CD4-positive, alpha-beta T cell treated with Interleukin-10 for 1 hour (primary cell): ENCODE data around the gene MBD5.

ENCODE experiments used
- DNase-seq: peaks from one replicate; pipeline ENCODE4 v3.0.0-alpha.2; 2020

MBD5 gene

GRCh38 chr2:148023861-148024260 is 3.0 kb downstream of the MBD5 start:
- DNase-seq: peak; percentile 39

DNA sequence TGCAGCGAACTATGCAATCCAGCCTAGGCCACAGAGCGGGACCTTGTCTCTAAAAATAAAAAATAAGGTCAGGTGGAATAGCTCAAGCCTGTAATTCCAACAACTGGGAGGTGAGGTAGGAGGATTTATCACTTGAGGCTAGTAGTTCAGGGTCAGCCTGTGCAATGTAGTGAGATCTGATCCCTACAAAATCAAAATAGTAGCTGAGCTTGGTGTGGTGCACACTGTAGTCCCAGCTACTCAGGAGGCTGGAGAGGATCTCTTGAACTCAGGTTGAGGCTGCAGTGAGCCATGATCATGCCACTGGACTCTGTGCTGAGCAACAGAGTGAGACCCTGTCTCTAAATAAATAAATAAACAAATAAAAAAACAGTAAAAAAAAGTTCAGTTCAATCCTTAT is 5.7 kb downstream of the MBD5 start:
- no peak for DNase-seq

DNA sequence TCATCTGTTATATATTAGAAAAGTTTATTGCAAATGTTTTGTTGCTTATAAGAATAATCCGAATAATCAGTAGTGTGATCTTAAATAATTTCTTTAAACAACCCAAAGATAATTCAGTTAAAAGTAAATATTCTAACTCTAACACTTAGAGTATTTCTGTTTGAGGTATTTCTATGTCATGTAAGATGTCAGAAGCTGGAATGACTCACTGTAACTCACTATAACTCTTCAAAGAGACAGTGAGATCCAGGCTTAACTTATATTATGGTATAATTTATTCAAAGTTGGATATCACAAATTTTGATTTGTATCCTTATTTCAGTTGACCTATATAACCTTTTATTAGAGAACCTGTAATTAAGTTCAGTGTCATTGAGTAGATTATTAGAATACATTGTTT is 6.9 kb downstream of the MBD5 start:
- DNase-seq: no peak

GRCh38 chr2:148028781-148029180 is 7.9 kb downstream of the MBD5 start:
- DNase-seq: no peak

DNA sequence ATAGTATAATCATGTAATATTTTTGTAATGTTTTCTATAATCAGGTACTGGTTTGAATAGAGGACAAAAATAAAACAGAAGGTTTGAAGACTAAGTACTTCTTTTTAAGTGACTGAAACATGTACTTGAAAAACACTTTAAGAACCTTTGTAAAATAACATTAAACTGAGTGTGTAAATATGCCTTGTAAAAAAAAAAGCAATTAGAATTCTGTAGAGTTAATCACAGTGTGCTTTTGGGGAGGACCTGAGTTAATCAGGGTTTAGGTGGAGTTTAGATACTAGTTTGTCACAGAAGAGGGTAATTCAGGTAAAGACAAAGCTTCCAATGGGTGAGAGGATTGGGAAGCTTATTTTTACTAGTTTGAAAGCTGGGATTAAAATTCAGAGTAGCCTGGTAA is 10.3 kb downstream of the MBD5 start:
- DNase-seq: no peak

GRCh38 chr2:148032215-148032614 is 11.3 kb downstream of the MBD5 start:
- DNase-seq: no peak

- no peak for DNase-seq
These were observed 18.9 kb downstream of the MBD5 start for GRCh38 chr2:148039783-148040182.

DNA sequence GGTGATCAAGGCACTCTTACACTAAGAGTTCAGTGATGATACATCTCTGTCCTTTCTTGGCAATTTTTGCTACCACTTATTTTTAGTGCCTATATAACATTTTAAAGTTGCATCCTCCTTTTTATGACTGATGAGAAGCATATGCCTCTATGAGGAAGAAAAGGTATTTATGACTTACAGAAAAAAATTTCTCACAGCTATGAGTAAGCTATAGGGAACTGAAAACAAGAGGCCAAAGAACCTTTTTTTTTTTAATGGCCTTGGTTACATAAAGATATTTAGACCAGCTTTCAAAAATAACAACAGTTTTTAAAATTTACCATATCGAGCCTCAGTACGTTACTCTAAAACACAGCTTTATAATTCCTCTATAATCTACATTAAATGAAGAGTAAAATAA is 21.3 kb downstream of the MBD5 start:
- no peak for DNase-seq

GRCh38 chr2:148044322-148044721 is 23.4 kb downstream of the MBD5 start:
- no peak for DNase-seq

GRCh38 chr2:148046802-148047201 is 25.9 kb downstream of the MBD5 start:
- no peak for DNase-seq

GRCh38 chr2:148048475-148049221 is 27.8 kb downstream of the MBD5 start:
- no peak for DNase-seq

DNA sequence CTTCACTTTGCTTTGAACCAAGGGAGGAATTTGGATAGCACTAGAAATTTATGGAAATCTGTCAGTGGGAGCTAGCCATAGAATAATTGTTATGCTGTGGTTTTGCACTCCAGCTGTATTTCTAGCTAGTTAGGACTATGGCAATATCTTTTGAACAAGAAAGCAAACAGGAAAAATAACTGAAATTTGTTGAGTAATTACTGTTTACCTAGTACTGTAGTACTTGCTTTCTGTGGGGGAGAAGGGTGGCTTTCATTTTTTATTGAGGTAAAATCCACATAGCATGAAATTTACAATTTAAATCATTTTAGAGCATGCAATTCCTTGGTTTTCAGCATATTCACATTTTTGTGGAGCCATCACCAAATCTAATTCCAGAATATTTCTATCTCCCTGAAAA is 28.4 kb downstream of the MBD5 start:
- DNase-seq: no peak

DNA sequence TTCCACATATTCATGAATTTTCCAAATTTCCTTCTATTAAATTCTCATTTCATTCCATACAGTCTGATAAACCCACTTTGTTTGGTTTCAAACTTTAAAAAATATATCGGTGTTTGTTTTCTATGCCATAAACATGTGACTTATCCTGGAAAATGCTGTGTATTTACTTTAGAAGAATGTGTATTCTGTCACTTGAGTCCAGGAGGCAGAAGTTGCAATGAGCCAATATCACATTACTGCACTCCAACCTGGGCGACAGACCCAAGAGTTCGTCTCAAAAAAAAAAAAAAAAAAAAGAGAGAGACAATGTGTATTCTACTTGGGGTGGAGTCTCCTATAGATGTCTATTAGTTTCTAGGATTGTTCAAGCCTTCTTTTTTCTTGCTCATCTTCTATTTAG is 31.8 kb downstream of the MBD5 start:
- no peak for DNase-seq

GRCh38 chr2:148058641-148059040 is 37.8 kb downstream of the MBD5 start:
- DNase-seq: no peak

- no peak for DNase-seq
These were observed 42.7 kb downstream of the MBD5 start for GRCh38 chr2:148063633-148064032.

- DNase-seq: no peak
These were observed 45.0 kb downstream of the MBD5 start for GRCh38 chr2:148065936-148066335.

GRCh38 chr2:148067801-148068200 is 46.9 kb downstream of the MBD5 start:
- DNase-seq: no peak

GRCh38 chr2:148071351-148071750 is 50.5 kb downstream of the MBD5 start:
- no peak for DNase-seq

DNA sequence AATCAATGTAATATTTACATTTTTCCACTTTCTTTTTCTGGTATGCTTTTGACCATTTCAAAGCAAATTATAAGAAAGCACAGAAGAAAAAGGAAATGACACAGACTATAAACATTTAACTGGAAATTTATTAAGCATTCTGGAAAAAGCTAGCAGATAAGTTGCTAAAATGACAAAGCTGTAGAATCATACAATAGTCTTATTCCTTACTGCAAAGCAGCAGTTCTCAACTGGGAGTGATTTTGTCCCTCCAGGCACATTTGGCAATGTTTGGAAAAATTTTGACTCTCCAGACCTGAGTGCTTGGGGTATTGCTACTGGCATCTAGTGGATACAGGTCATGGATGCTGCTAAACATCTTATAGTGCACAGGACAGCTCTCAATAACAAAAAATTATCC is 75.1 kb downstream of the MBD5 start:
- DNase-seq: no peak

DNA sequence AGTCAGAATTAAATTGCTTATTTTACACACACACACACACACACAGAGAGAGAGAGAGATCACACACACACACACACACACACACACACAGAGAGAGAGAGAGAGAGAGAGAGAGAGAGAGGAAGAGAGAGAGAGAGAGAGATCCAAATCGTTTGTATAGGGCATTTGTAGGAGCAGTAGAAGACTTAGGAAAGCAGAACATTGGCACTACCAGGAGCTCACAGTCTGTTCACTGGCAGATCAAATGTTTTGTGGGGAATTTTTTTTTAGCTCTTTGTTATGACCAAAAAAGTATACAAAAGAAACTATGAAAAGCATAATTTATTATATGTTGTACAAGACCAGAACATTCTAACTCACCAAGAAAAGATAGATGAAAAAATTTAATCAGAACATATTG is 81.8 kb downstream of the MBD5 start:
- no peak for DNase-seq

DNA sequence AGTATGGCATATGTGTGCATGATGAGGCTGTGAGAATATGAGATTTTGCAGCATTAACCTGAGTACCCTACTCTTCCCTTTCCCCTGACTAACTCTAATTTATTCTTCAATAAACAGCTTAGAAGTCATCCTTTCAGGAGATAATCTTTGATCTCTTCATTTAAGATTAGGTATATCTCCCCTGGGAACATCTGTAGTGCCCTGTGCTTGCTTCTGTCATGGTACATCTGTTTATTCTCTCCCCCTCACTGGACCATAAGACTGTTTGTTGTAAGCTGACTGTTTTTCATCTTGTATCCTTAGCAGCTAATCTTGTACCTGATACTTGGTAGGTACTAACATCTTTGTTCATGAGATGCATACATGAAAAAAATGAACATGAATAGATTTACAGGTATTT is 83.1 kb downstream of the MBD5 start:
- no peak for DNase-seq

DNA sequence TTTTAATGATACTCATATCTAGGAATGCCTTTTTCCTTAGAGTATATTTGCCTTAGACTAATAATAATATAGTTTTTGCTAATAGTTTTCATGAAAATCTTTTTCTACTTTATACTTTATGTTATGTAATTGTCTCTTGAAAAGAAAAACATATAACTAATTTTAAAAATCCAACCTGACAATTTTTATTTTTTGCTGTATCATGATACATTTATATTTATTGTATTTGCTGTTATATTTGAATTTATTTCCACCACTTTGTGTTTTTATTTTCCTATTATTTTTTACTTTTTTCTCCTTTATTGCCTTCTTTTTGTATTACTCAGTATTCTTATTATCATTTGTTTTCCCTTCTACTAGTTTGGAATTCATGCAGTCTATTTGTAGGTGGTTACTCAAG is 85.4 kb downstream of the MBD5 start:
- no peak for DNase-seq

GRCh38 chr2:148108385-148108784 is 87.5 kb downstream of the MBD5 start:
- no peak for DNase-seq

DNA sequence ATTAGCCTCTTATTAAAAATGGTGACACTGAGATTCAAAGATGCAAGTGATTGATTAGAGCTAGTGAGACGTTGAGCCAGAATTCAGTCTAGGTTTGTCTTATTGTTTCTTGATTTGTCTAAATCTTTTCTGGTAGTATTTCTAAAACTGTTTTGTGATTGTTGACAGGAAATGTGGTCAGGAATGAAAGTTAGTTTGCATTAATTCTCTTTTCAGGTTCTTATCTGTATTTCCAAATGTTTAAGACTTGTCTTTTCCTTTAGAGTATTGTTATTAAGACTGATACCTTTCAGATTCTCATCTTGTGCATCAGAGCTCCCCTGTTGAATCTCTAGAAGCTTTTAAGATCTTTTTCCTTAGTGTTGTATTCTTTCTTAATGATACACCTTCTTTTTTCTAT is 89.3 kb downstream of the MBD5 start:
- DNase-seq: no peak

- DNase-seq: no peak
These were observed 101.9 kb downstream of the MBD5 start for GRCh38 chr2:148122788-148123187.

GRCh38 chr2:148124271-148124670 is 103.4 kb downstream of the MBD5 start:
- no peak for DNase-seq
